GM04504 (cell line): ENCODE data around the gene ADAM22.
"Not testable (repeated sequence)": the region's sequence is repeated elsewhere in the genome, so short reads cannot be mapped to it uniquely, and the experiment has no call there.

Source experiments
- DNase-seq: peaks from one replicate; pipeline ENCODE4 v3.0.0-alpha.2; 2012; ENCODE audit warnings: low read depth

The ADAM22 gene

GRCh38 chr7:87933953-87934698, at the start of gene ADAM22:
Gene ADAM22, plus strand, starts transcription at chr7:87934251. Its CDS starts 215 bp downstream, at chr7:87934466.
- DNase-seq: peak; percentile 18

GRCh38 chr7:87885018-87885417, 49.0 kb upstream of the ADAM22 start:
- no peak for DNase-seq

GRCh38 chr7:87886875-87887274, 47.2 kb upstream of the ADAM22 start:
- no peak for DNase-seq

GRCh38 chr7:87895363-87895762, 38.7 kb upstream of the ADAM22 start:
- no peak for DNase-seq

- DNase-seq: no peak
Observed at GRCh38 chr7:87899255-87899654, 34.8 kb upstream of the ADAM22 start.

GRCh38 chr7:87907136-87907906, 26.7 kb upstream of the ADAM22 start:
- DNase-seq: not testable (repeated sequence)

GRCh38 chr7:87908814-87909213, 25.2 kb upstream of the ADAM22 start:
- not testable (repeated sequence) for DNase-seq

GRCh38 chr7:87912121-87912520, 21.9 kb upstream of the ADAM22 start:
- DNase-seq: no peak

- no peak for DNase-seq
Observed at GRCh38 chr7:87918740-87919139, 15.3 kb upstream of the ADAM22 start.

- DNase-seq: no peak
Observed at GRCh38 chr7:87919875-87920274, 14.2 kb upstream of the ADAM22 start.

- no peak for DNase-seq
Observed at GRCh38 chr7:87920578-87920977, 13.5 kb upstream of the ADAM22 start.

GRCh38 chr7:87922759-87923395, 11.2 kb upstream of the ADAM22 start:
- DNase-seq: not testable (repeated sequence)

- DNase-seq: no peak
Observed at GRCh38 chr7:87926581-87927461, 7.2 kb upstream of the ADAM22 start.

GRCh38 chr7:87933605-87933952, 472 bp upstream of the ADAM22 start:
- no peak for DNase-seq

- no peak for DNase-seq
Observed at GRCh38 chr7:87934699-87935383, 790 bp downstream of the ADAM22 start.

- no peak for DNase-seq
Observed at GRCh38 chr7:87935384-87935706, 1.3 kb downstream of the ADAM22 start.

GRCh38 chr7:87941138-87941537, 7.1 kb downstream of the ADAM22 start:
- DNase-seq: no peak

- DNase-seq: no peak
Observed at GRCh38 chr7:87944547-87944946, 10.5 kb downstream of the ADAM22 start.

GRCh38 chr7:87945926-87946325, 11.9 kb downstream of the ADAM22 start:
- DNase-seq: not testable (repeated sequence)

GRCh38 chr7:87948371-87948770, 14.3 kb downstream of the ADAM22 start:
- DNase-seq: no peak

GRCh38 chr7:87959336-87959735, 25.3 kb downstream of the ADAM22 start:
- DNase-seq: no peak

GRCh38 chr7:87960239-87960638, 26.2 kb downstream of the ADAM22 start:
- DNase-seq: no peak
